ENCODE results near the gene LIMS2.
A peak's percentile ranks its signal among the peaks of the same experiment; 100 is the strongest.

LIMS2 gene

DNA sequence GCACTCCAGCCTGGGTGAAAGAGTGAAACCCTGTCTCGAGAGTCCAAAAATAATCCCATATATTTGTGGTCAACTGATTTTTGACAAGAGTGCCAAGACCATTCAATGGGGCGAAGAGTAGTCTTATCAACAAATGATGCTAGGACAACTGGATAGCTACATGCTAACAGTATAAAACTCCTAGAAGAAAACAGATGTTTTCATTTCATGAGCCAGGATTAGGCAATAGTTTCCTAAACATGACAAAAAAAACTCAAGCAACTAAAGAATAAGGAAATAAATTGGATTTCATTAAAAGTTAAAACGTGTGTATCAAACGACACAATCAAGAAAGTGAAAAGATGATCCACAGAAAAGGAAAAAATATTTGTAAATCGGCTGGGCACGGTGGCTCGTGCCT, 6.3 kb downstream of the LIMS2 start:
- Histone ChIP-seq H3K4me2 (no peak overlapping the region), H3K9me3 (replicated peaks in 1 of 11) (peaks cover 8 to 25% (median 16%) of the 10 kb centered on the region in 11 experiments; a peak in 19 of 22 replicates), H3K36me3 (peaks cover 0 to 13% (median 4%) of the 10 kb centered on the region in 11 experiments; a peak in 5 of 22 replicates), H3K9ac (no peak overlapping the region), H3K27ac (no peak overlapping the region), H3K4me3 (no peak overlapping the region), H4K20me1 (peaks cover 0 to 33% (median 13%) of the 10 kb centered on the region in 11 experiments; a peak in 15 of 22 replicates), H3K4me1 (peaks cover 5 to 20% (median 8%) of the 10 kb centered on the region in 10 experiments), H3K27me3 (peaks cover 33 to 48% (median 46%) of the 10 kb centered on the region in 11 experiments)
- TF ChIP-seq Cebpa-rat (IDR thresholded peaks at IDR 0.05), result no peak

DNA sequence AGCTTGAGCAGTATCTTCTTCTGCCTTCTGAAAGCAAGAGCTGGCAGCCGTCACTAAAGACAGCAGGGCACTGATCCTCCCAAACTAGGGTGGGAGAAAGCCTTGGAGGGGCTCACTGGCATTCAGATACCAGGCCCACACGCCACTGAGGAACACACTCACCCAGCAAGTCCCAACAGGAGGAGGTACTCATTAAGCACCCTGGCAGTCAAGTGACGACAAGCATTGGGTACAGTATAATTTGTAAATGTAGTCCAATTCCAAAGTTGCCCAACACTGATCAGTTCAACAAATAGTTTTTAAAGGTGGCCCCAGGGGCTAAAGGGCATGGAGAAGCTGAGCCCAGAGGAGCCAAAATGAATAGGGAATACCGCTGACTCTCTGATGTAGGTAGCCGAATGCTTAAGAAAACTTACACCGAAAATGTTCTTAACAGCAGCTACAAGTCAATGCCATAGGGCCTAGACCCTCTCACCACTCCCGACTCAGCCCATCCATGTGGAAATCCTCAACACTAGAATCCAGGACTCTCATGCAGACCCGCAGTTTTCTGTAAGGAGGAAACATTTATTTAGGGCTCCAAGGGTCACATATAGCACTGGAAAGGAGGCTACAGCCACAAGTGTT, 9.9 kb downstream of the LIMS2 start:
- Histone ChIP-seq H3K4me2 (no peak overlapping the region), H3K9ac (no peak overlapping the region), H3K27me3 (peaks cover 38 to 53% (median 46%) of the 10 kb centered on the region in 11 experiments), H3K9me3 (replicated peaks in 1 of 11) (peaks cover 10 to 39% (median 25%) of the 10 kb centered on the region in 11 experiments; a peak in 20 of 22 replicates), H3K27ac (no peak overlapping the region), H3K4me3 (no peak overlapping the region), H3K36me3 (peaks cover 0 to 16% (median 4%) of the 10 kb centered on the region in 11 experiments; a peak in 6 of 22 replicates), H4K20me1 (peaks cover 0 to 22% (median 0%) of the 10 kb centered on the region in 11 experiments; a peak in 4 of 22 replicates), H3K4me1 (0 out of 20 replicates have a peak, but pooled peaks cover 0 to 4% (median 0%) of the 10 kb centered on the region in 10 experiments)
- no peak for TF ChIP-seq Cebpa-rat (IDR thresholded peaks at IDR 0.05)

GRCh38 chr2:127664895-127665225, 10.5 kb downstream of the LIMS2 start:
- no peak overlapping the region for H3K4me2 ChIP-seq
- no peak for TF ChIP-seq Cebpa-rat (IDR thresholded peaks at IDR 0.05)
- peaks cover 0 to 22% (median 0%) of the 10 kb centered on the region in 11 experiments; a peak in 4 of 22 replicates for H4K20me1 ChIP-seq
- H3K36me3 ChIP-seq, result peaks cover 0 to 18% (median 4%) of the 10 kb centered on the region in 11 experiments; a peak in 6 of 22 replicates
- peaks cover 0 to 6% (median 2%) of the 10 kb centered on the region in 10 experiments; a peak in 13 of 20 replicates for H3K4me1 ChIP-seq
- no peak overlapping the region for H3K4me3 ChIP-seq
- H3K9ac ChIP-seq, result no peak overlapping the region
- H3K27ac ChIP-seq, result no peak overlapping the region
- H3K27me3 ChIP-seq, result peaks cover 38 to 53% (median 46%) of the 10 kb centered on the region in 11 experiments
- peaks cover 15 to 44% (median 29%) of the 10 kb centered on the region in 11 experiments; a peak in 20 of 22 replicates for H3K9me3 ChIP-seq (replicated peaks in 1 of 11)

GRCh38 chr2:127664065-127664894, 11.1 kb downstream of the LIMS2 start:
- H3K4me2 ChIP-seq, result no peak overlapping the region
- no peak overlapping the region for H3K4me3 ChIP-seq

DNA sequence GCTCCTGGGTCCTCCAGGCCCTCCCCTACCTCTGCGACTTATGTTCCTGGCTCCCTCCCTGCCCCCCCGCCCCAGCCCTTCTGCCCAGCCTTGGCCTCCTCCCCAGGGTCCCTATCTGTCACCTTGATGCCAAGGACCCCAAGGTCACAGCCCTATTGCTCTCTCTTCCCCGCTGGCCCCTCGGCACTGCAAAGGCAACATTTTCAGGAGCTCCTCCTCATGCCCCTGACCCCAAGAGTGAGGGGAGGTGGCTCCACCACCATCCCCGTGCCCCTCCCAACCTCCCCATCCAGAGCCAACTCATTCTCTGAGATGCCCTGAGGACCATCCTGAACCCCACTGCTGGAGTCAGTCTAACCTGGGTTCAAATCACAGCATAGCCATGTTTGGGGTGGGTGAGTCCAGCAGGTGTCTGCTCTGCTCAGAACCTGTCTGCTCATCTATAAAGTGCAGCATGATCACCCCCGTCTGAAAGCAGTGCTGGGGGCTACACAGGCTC, 11.7 kb downstream of the LIMS2 start:
- H4K20me1 ChIP-seq, result peaks cover 0 to 22% (median 0%) of the 10 kb centered on the region in 11 experiments; a peak in 4 of 22 replicates
- no peak overlapping the region for H3K4me3 ChIP-seq
- H3K27ac ChIP-seq, result no peak overlapping the region
- H3K4me1 ChIP-seq, result peaks cover 7 to 19% (median 15%) of the 10 kb centered on the region in 10 experiments; a peak in 18 of 20 replicates
- H3K9me3 ChIP-seq (replicated peaks in 1 of 11), result peaks cover 15 to 45% (median 29%) of the 10 kb centered on the region in 11 experiments; a peak in 20 of 22 replicates
- peaks cover 0 to 18% (median 4%) of the 10 kb centered on the region in 11 experiments; a peak in 6 of 22 replicates for H3K36me3 ChIP-seq
- no peak for TF ChIP-seq Cebpa-rat (IDR thresholded peaks at IDR 0.05)
- H3K9ac ChIP-seq, result no peak overlapping the region
- no peak overlapping the region for H3K4me2 ChIP-seq
- H3K27me3 ChIP-seq, result peaks cover 38 to 53% (median 46%) of the 10 kb centered on the region in 11 experiments

More at GRCh38 chr2:127664065-127664894, 11.1 kb downstream of the LIMS2 start:
- peaks cover 0 to 22% (median 0%) of the 10 kb centered on the region in 11 experiments; a peak in 4 of 22 replicates for H4K20me1 ChIP-seq
- TF ChIP-seq Cebpa-rat (IDR thresholded peaks at IDR 0.05), result no peak
- peaks cover 5 to 12% (median 8%) of the 10 kb centered on the region in 10 experiments; a peak in 18 of 20 replicates for H3K4me1 ChIP-seq
- H3K27me3 ChIP-seq, result peaks cover 38 to 53% (median 46%) of the 10 kb centered on the region in 11 experiments
- H3K9me3 ChIP-seq (replicated peaks in 1 of 11), result peaks cover 15 to 48% (median 29%) of the 10 kb centered on the region in 11 experiments; a peak in 20 of 22 replicates
- no peak overlapping the region for H3K9ac ChIP-seq
- H3K36me3 ChIP-seq, result peaks cover 0 to 18% (median 4%) of the 10 kb centered on the region in 11 experiments; a peak in 6 of 22 replicates
- H3K27ac ChIP-seq, result no peak overlapping the region

- Histone ChIP-seq H3K27me3 (peaks cover 38 to 53% (median 46%) of the 10 kb centered on the region in 11 experiments), H3K9ac (no peak overlapping the region), H3K36me3 (peaks cover 0 to 18% (median 4%) of the 10 kb centered on the region in 11 experiments; a peak in 6 of 22 replicates), H3K4me3 (no peak overlapping the region), H4K20me1 (peaks cover 0 to 22% (median 0%) of the 10 kb centered on the region in 11 experiments; a peak in 4 of 22 replicates), H3K4me2 (no peak overlapping the region), H3K27ac (no peak overlapping the region), H3K9me3 (replicated peaks in 1 of 11) (peaks cover 15 to 41% (median 29%) of the 10 kb centered on the region in 11 experiments; a peak in 20 of 22 replicates), H3K4me1 (peaks cover 7 to 24% (median 19%) of the 10 kb centered on the region in 10 experiments; a peak in 18 of 20 replicates)
- no peak for TF ChIP-seq Cebpa-rat (IDR thresholded peaks at IDR 0.05)
These were observed 12.3 kb downstream of the LIMS2 start for GRCh38 chr2:127662937-127663565.

DNA sequence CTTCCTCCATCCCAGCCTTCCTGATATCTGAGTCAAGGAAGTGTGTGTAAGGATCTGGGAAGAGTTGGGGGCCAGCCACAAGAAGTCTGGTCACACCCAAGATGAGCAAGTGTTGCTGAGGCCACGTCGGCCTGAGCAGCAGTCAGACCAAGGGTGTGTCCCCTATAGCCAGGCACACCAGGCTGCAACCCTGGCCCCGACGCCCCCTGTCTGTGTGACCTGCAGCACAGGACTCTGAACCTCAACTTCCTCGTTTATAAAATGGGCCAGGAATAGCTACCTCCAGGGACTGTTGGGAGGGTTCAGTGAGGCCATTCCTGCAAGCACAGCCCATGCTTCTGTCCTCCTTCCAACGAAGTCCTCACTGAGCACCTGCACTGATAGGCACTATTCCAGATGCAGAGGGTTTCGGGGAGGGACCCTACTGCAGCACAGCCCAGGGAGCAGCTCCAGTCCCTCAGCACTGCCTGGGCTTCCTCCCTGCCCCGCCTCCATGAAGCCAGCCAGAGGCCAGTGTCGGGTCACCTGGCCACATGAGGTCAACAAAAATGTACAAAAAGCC, 13.3 kb downstream of the LIMS2 start:
- Histone ChIP-seq H4K20me1 (peaks cover 0 to 22% (median 0%) of the 10 kb centered on the region in 11 experiments; a peak in 4 of 22 replicates), H3K4me3 (no peak overlapping the region), H3K36me3 (peaks cover 0 to 18% (median 4%) of the 10 kb centered on the region in 11 experiments; a peak in 6 of 22 replicates), H3K27me3 (peaks cover 38 to 53% (median 45%) of the 10 kb centered on the region in 11 experiments), H3K4me1 (peaks cover 7 to 35% (median 27%) of the 10 kb centered on the region in 10 experiments; a peak in 18 of 20 replicates), H3K9me3 (replicated peaks in 1 of 11) (peaks cover 15 to 41% (median 25%) of the 10 kb centered on the region in 11 experiments; a peak in 20 of 22 replicates), H3K4me2 (peak overlapping the region in 1 of 11 experiments; percentile 18; a peak in 2 of 22 replicates), H3K9ac (no peak overlapping the region), H3K27ac (no peak overlapping the region)
- no peak for TF ChIP-seq Cebpa-rat (IDR thresholded peaks at IDR 0.05)

All from BLaER1 treated with 17β-estradiol and CSF1 and Interleukin-3, amounts not matched to agents 10 nM and 100 nM (cell line).